Activated CD4-positive, alpha-beta T cell treated with anti-CD3 and anti-CD28 coated beads, Interleukin-2, amount 10 ng/mL, durations not matched to agents 7 days and 5 days (primary cell): ENCODE data around the gene FETUB. TPM values are rescaled to one million over a fixed set of nuclear protein-coding genes. Genes with fewer than 3 reads are reported as not detected.

Experiments
- CTCF ChIA-PET: fragments of 350-600 bp; sonication (Branson Sonifier 250); formaldehyde crosslinking; loops from one replicate; lab custom pipeline; 2021; ENCODE audit warnings: antibody characterized with exemption; lab: Charles Lee
- POLR2A ChIA-PET: fragments of 350-600 bp; sonication (Branson Sonifier 250); formaldehyde crosslinking; loops from one replicate; lab custom pipeline; 2021; ENCODE audit warnings: antibody characterized with exemption; lab: Charles Lee
- DNase-seq: peaks from one replicate; pipeline ENCODE4 v3.0.0-alpha.2; 2020
- H3K27ac Mint-ChIP-seq: one replicate; pipeline ENCODE4 v1.8.0; 2021; ENCODE audit warnings: mild to moderate bottlenecking, moderate library complexity, mixed read lengths
- H3K27me3 Mint-ChIP-seq: one replicate; pipeline ENCODE4 v1.8.0; 2021; ENCODE audit warnings: mixed read lengths
- H3K36me3 Mint-ChIP-seq: one replicate; pipeline ENCODE4 v1.8.0; 2021; ENCODE audit warnings: low read depth, mixed read lengths
- H3K4me1 Mint-ChIP-seq: one replicate; pipeline ENCODE4 v1.8.0; 2021; ENCODE audit warnings: mixed read lengths
- H3K4me3 Mint-ChIP-seq: one replicate; pipeline ENCODE4 v1.8.0; 2021; ENCODE audit warnings: mild to moderate bottlenecking, moderate library complexity, mixed read lengths
- H3K9me3 Mint-ChIP-seq: one replicate; pipeline ENCODE4 v1.8.0; 2021; ENCODE audit warnings: mixed read lengths
- total RNA-seq, 2 experiments: library from RNA; stranded (reverse); gene quantifications; one replicate each; pipeline ENCODE4 v1.2.3, GENCODE V29; 2021

Gene FETUB
- total RNA-seq, 2 experiments from 2014 or later = not detected

DNA sequence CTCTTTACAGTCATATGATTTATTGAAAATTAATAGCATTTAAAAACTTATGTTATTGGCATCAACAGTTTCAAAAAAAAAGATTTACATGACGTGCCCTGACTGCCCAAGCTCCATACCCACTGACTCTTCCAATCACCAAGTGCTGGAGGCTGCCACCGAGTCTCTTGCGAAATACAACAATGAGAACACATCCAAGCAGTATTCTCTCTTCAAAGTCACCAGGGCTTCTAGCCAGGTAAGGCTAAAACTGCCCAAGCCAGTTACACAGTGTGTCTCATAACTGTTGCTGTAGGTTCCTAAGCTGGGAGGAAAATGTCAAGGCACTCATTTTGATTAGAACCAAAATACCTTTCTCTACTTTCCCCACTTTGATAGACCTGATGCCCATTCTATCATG is 4.5 kb downstream of the FETUB start:
- no peaks in the 10 kb centered on the region for H3K9me3 Mint-ChIP-seq
- peaks cover 31% of the 10 kb centered on the region for H3K27me3 Mint-ChIP-seq
- H3K4me3 Mint-ChIP-seq = no peak overlapping the region
- no peak for DNase-seq
- POLR2A ChIA-PET = no interaction called here
- H3K27ac Mint-ChIP-seq = no peak overlapping the region
- no peaks in the 10 kb centered on the region for H3K36me3 Mint-ChIP-seq
- H3K4me1 Mint-ChIP-seq = no peaks in the 10 kb centered on the region
- CTCF ChIA-PET = interaction anchor here (1.2 kb wide), 1 partner anchor 28 kb away, joined by 3 read pairs; no protein-coding TSS in a partner anchor

DNA sequence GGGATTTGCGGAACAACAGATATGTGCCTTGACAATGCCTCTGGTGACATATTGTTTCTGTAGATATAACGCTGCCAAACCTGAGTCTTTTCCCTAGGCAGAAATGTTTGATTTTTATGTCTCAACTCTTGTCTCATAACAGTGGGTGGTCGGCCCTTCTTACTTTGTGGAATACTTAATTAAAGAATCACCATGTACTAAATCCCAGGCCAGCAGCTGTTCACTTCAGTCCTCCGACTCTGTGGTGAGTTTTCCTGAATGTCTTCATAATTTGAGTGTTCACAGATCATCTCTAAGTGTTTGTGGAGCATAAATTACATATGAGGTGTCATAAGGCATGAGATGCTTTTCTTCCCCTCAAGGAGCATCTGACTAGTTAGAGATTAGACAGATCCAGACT is 5.9 kb downstream of the FETUB start:
- Mint-ChIP-seq H3K9me3 (no peaks in the 10 kb centered on the region), H3K36me3 (no peaks in the 10 kb centered on the region), H3K4me3 (no peak overlapping the region), H3K4me1 (no peaks in the 10 kb centered on the region), H3K27ac (no peak overlapping the region), H3K27me3 (peaks cover 29% of the 10 kb centered on the region)
- ChIA-PET CTCF (no interaction called here), POLR2A (no interaction called here)
- DNase-seq = no peak

DNA sequence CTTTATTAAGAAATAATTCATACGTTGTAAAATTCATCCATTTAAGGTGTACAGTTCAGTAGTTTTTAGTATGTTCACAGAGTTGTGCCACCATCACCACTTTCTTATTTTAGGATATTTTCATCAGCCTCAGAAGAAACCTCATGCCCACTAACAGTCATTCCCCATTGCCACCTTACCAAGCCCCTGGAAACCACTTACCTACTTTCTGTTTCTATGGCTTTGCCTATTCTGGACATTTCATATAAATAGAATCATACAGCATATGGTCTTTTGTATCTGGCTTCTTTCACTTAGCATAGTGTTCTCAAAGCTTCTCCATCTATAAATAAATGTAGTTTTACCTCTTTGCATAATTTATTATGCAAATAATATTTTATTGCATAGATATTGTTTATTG is 6.6 kb downstream of the FETUB start:
- Mint-ChIP-seq H3K4me1 (no peaks in the 10 kb centered on the region), H3K27me3 (peaks cover 27% of the 10 kb centered on the region), H3K4me3 (no peak overlapping the region), H3K36me3 (no peaks in the 10 kb centered on the region), H3K27ac (no peak overlapping the region), H3K9me3 (no peaks in the 10 kb centered on the region)
- DNase-seq = no peak
- CTCF ChIA-PET = no interaction called here
- POLR2A ChIA-PET = no interaction called here

DNA sequence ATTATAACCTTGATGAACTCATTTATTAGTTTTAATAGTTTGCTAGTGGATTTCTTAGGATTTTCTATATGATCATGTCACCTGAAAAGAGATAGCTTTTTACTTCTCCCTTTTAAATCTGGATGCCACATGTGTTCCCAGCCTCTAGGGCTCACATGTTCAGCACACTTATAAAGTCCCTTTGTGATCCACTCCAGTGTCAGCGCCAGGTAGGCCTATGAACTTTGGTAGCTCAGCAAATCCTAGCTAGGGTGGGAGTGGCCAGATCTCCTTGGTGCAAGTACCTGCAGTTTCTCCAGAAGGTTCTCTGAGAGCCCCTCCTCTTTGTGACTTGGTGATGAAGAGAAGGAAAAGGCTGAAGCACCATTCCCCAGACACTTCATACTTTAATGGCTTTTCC is 8.7 kb downstream of the FETUB start:
- DNase-seq = no peak
- no peaks in the 10 kb centered on the region for H3K36me3 Mint-ChIP-seq
- no peak overlapping the region for H3K4me3 Mint-ChIP-seq
- no peak overlapping the region for H3K27ac Mint-ChIP-seq
- CTCF ChIA-PET = interaction anchor here (1.1 to 1.8 kb wide), 2 partner anchors 15 to 32 kb away, joined by 3 to 4 read pairs; no protein-coding TSS in a partner anchor
- H3K9me3 Mint-ChIP-seq = no peaks in the 10 kb centered on the region
- POLR2A ChIA-PET = no interaction called here
- peaks cover 16% of the 10 kb centered on the region for H3K27me3 Mint-ChIP-seq
- no peaks in the 10 kb centered on the region for H3K4me1 Mint-ChIP-seq

DNA sequence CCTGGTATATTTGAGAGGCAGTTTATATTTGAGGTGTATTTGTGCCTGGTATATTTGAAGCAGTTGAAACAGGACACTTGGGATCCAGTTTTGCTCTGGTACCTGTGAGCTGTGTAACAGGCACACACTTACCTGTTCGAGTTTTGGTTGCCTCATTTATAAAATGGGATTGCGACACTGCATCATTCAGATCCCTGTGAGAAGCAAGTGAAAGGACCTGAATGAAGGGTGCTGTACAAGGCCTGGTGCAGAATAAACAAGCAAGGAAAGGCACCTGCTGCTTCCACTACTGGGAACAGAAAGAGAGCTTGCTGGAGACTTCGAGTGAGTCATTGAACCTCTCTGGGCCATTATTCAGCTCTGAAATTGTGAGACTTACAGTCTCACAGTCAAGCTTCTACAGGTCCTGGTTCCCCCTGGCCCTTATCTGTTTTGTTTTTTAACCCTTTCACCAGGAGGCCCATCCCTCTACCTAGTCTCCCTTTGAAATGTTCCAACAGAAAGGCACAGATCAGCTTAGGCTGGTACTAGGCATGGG is 11.5 kb downstream of the FETUB start:
- Mint-ChIP-seq H3K36me3 (no peaks in the 10 kb centered on the region), H3K4me1 (no peaks in the 10 kb centered on the region), H3K9me3 (no peaks in the 10 kb centered on the region), H3K4me3 (no peak overlapping the region), H3K27ac (no peak overlapping the region), H3K27me3 (peaks cover 25% of the 10 kb centered on the region)
- CTCF ChIA-PET = interaction anchor here (1.9 kb wide), 1 partner anchor 8 kb away, joined by 4 read pairs; no protein-coding TSS in a partner anchor
- POLR2A ChIA-PET = no interaction called here
- DNase-seq = no peak

DNA sequence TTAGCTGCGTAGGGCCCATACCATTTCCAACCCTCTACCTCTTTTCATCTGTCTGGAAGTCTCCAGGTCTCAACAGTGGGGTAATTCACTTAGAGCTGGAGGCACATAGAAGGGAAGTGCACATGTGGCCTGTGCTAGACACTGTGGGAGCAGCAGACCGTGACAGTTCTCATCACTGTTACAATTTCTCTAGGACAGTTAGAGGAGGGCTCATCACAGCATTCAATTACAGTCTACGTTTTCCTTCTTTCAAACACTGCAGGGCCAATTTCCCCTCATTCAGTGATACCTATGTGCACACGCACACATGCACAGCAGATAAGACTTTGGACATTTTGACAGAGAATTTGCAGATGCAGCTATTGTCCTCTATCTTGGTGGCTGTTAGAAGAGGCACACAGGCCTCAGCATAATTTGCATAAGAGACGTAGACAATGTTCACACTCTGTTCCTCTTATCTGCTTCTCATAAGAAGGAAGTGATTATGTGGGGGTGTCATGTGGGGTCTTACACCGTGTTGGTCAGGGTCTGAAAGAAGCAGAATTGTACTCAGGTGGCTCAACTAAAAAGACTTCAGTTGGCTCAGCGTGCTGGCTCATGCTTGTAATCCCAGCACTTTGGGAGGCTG is 13.0 kb downstream of the FETUB start:
- no peak for DNase-seq
- no peak overlapping the region for H3K4me3 Mint-ChIP-seq
- H3K9me3 Mint-ChIP-seq = no peaks in the 10 kb centered on the region
- CTCF ChIA-PET = interaction anchor here (1.9 kb wide), 1 partner anchor 10 kb away, joined by 4 read pairs; no protein-coding TSS in a partner anchor
- H3K36me3 Mint-ChIP-seq = no peaks in the 10 kb centered on the region
- H3K4me1 Mint-ChIP-seq = no peaks in the 10 kb centered on the region
- no peak overlapping the region for H3K27ac Mint-ChIP-seq
- peaks cover 32% of the 10 kb centered on the region for H3K27me3 Mint-ChIP-seq
- POLR2A ChIA-PET = no interaction called here

DNA sequence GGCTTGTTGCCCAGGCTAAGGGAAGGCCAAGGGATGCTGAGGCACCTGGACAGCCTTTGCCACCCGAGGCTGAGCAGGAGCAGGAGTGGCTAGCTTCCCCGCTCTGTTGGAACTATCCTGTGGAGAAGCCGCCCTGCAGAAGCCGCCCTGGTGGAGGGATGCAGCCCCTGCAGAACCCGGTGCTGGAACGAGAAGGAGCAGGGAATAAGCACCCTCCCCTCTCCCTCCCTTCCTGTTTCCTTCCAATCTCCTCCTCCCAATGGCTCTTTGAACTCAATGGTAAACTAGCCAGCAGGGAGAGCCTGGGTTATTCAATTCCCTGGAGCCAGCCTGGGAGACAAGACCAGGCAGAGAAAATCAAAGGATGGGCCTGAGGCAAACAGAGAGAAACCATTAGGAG is 13.8 kb downstream of the FETUB start:
- no peak overlapping the region for H3K27ac Mint-ChIP-seq
- CTCF ChIA-PET = no interaction called here
- H3K4me3 Mint-ChIP-seq = no peak overlapping the region
- peaks cover 30% of the 10 kb centered on the region for H3K27me3 Mint-ChIP-seq
- H3K9me3 Mint-ChIP-seq = no peaks in the 10 kb centered on the region
- H3K36me3 Mint-ChIP-seq = no peaks in the 10 kb centered on the region
- no peaks in the 10 kb centered on the region for H3K4me1 Mint-ChIP-seq
- POLR2A ChIA-PET = no interaction called here
- DNase-seq = no peak

DNA sequence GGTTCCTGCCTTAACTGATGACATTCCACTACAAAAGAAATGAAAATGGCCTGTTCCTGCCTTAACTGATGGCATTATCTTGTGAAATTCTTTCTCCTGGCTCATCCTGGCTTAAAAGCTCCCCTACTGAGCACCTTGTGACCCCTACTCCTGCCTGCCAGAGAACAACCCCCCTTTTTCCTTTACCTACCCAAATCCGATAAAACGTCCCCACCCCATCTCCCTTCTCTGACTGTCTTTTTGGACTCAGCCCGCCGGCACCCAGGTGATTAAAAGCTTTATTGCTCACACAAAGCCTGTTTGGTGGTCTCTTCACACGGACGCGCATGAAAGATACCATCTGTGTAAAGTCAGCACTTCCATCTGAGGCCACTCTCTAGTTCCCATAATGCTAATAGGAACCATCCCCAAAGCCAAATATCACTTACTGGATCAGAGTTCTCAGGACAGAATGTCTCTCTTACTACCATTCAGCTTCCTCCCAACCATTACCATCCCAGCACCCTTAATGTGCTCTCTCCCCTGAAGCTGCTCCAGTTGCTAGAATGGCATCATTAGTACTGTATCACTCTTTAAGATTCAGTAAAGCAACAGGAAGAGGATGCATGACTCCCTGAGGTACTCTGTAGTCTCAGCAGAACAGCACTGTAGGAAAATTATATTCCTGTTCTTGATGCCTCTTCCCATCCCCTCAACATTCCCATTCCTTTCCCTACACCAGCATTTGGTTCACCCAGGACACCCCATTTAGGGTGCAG is 23.3 kb downstream of the FETUB start:
- Mint-ChIP-seq H3K4me1 (peaks cover 4% of the 10 kb centered on the region), H3K36me3 (no peaks in the 10 kb centered on the region), H3K27me3 (peaks cover 5% of the 10 kb centered on the region), H3K27ac (no peak overlapping the region), H3K9me3 (no peaks in the 10 kb centered on the region), H3K4me3 (no peak overlapping the region)
- ChIA-PET POLR2A (no interaction called here), CTCF (interaction anchor here (1.1 to 1.2 kb wide), 2 partner anchors 14 to 46 kb away, joined by 3 to 4 read pairs; no protein-coding TSS in a partner anchor)
- no peak for DNase-seq

DNA sequence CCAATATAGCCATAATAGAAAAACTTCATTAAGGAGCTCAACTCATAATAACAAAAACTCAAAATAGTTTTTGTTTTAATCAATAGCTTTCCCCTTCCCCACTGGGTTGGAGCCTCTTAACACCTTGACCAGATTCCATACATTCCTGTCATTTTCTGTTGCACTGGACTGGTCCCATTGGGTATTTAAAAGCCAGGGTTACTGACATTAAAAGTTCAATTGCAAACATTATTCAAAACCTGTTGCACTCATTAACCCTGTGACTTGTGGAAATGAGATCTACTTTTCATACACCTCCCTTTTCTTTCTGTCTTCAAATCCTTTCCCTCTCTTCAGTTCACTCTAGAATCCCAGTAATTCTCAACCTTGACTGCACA is 23.9 kb downstream of the FETUB start:
- ChIA-PET POLR2A (no interaction called here), CTCF (interaction anchor here (1.1 to 1.2 kb wide), 2 partner anchors 14 to 45 kb away, joined by 3 to 4 read pairs; no protein-coding TSS in a partner anchor)
- no peaks in the 10 kb centered on the region for H3K9me3 Mint-ChIP-seq
- no peak for DNase-seq
- H3K4me3 Mint-ChIP-seq = no peak overlapping the region
- no peaks in the 10 kb centered on the region for H3K36me3 Mint-ChIP-seq
- peaks cover 4% of the 10 kb centered on the region for H3K4me1 Mint-ChIP-seq
- H3K27ac Mint-ChIP-seq = no peak overlapping the region
- H3K27me3 Mint-ChIP-seq = peaks cover 5% of the 10 kb centered on the region

DNA sequence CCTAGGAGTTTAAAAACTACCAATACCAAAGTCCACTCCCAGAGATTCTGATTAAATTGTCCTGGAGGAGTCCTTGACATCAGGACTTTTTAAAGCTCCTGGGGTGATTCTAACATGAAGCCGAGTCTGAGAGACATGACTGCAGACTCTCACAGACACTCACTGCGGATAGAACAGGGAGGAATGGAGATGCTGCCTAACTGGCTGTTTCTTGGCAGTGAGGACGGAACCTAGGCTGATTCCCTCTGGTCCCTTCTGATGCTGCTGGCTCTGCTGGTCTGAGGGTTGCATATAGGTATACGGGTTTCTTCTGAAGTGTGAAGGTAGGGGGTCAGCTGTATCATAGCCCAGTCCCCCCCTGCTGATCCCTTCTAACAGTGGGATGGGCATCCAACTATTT is 24.3 kb downstream of the FETUB start:
- no peak overlapping the region for H3K4me3 Mint-ChIP-seq
- CTCF ChIA-PET = interaction anchor here (1.1 to 1.2 kb wide), 2 partner anchors 15 to 45 kb away, joined by 3 to 4 read pairs; no protein-coding TSS in a partner anchor
- no peak for DNase-seq
- H3K27ac Mint-ChIP-seq = no peak overlapping the region
- H3K4me1 Mint-ChIP-seq = peaks cover 8% of the 10 kb centered on the region
- no peaks in the 10 kb centered on the region for H3K36me3 Mint-ChIP-seq
- peaks cover 5% of the 10 kb centered on the region for H3K27me3 Mint-ChIP-seq
- no peaks in the 10 kb centered on the region for H3K9me3 Mint-ChIP-seq
- POLR2A ChIA-PET = no interaction called here

DNA sequence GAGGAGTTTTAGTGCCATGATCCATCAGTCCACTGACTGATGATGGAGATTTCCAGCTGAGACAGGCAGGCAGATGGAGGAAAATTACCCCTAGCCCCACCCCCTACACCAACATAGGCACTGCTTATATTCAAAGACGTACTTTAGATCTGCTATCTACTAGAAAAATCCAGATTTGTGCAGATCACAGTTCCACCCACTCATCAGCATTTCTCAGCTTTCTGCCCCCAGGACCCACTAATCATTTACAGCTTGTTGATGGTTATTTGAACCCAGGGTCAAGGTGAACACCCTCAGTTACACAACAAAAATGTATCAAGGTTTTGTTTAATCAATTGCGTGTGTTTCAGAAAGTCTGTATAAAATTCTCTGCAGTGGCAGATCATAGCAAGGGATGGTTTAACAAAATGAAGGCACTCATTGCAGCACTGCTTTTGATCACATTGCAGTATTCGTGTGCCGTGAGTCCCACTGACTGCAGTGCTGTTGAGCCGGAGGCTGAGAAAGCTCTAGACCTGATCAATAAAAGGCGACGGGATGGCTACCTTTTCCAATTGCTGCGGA is 25.5 kb downstream of the FETUB start, which contains the start of gene HRG:
HRG (plus strand) TSS at position 390 of the 564 bp plus-strand sequence; CDS start at position 408, 18 bp downstream.
- ChIA-PET CTCF (no interaction called here), POLR2A (no interaction called here)
- Mint-ChIP-seq H3K27me3 (peaks cover 5% of the 10 kb centered on the region), H3K4me1 (peaks cover 17% of the 10 kb centered on the region), H3K27ac (no peak within 1 kb of the TSS), H3K4me3 (no peak within 1 kb of the TSS), H3K36me3 (no peaks in the 10 kb centered on the region), H3K9me3 (no peaks in the 10 kb centered on the region)
- no peak for DNase-seq

DNA sequence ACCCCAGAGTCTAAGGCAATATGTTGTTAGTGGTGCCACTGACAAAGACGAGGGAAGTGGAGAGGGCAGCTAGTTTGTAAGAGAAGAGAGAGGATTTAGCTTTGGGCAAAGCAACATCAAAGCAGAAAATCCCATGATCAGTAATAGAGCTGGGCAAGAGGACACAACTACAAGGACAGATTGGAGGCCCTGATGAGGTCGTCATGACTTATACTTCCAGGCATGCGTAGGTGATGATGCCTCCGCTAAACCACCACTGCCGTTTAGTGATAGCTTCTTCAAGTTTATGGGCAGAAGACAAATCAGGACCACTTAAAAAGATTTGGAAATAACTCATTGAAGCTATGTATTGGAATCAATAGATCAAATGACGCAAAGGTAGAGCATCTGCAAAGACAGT is 28.2 kb downstream of the FETUB start:
- POLR2A ChIA-PET = no interaction called here
- no peak overlapping the region for H3K27ac Mint-ChIP-seq
- CTCF ChIA-PET = interaction anchor here (0.7 kb wide), 1 partner anchor 51 kb away, joined by 3 read pairs; no protein-coding TSS in a partner anchor

More for the DNA sequence above, 28.2 kb downstream of the FETUB start:
- peaks cover 17% of the 10 kb centered on the region for H3K4me1 Mint-ChIP-seq
- no peak overlapping the region for H3K4me3 Mint-ChIP-seq
- peaks cover 8% of the 10 kb centered on the region for H3K27me3 Mint-ChIP-seq
- no peaks in the 10 kb centered on the region for H3K36me3 Mint-ChIP-seq
- DNase-seq = no peak
- no peaks in the 10 kb centered on the region for H3K9me3 Mint-ChIP-seq
